WTC11 (cell line): ENCODE data around the gene ARMC10. TPM values are rescaled to one million over a fixed set of nuclear protein-coding genes. Genes with fewer than 3 reads are reported as not detected.

Experiments used
- ATAC-seq: fragments of 200-7000 bp; cut with Tn5 transposase; 2 replicates; pipeline ENCODE4 v1.10.0; 2021; ENCODE audit warnings: mild to moderate bottlenecking, moderate library complexity
- CTCF ChIA-PET: fragments of 300-600 bp; sonication (Branson Sonifier 250); formaldehyde crosslinking; loops from one replicate; lab custom pipeline; 2021; ENCODE audit warnings: antibody characterized with exemption; lab: Charles Lee
- POLR2A ChIA-PET: fragments of 350-600 bp; sonication (Branson Sonifier 250); formaldehyde crosslinking; loops from one replicate; lab custom pipeline; 2021; ENCODE audit warnings: antibody characterized with exemption; lab: Charles Lee
- DNase-seq: peaks from one replicate; pipeline ENCODE4 v3.0.0; 2021; ENCODE audit warnings: low spot score
- H3K27ac Mint-ChIP-seq: 2 replicates; pipeline ENCODE4 v1.8.0; 2021; ENCODE audit warnings: mixed read lengths
- H3K27me3 Mint-ChIP-seq: 2 replicates; pipeline ENCODE4 v1.8.0; 2021; ENCODE audit warnings: low read depth, mild to moderate bottlenecking, moderate library complexity, mixed read lengths
- H3K36me3 Mint-ChIP-seq: 2 replicates; pipeline ENCODE4 v1.8.0; 2021; ENCODE audit warnings: mixed read lengths
- H3K4me1 Mint-ChIP-seq: 2 replicates; pipeline ENCODE4 v1.8.0; 2022; ENCODE audit warnings: mixed read lengths
- H3K4me3 Mint-ChIP-seq: 2 replicates; pipeline ENCODE4 v1.8.0; 2021; ENCODE audit warnings: mild to moderate bottlenecking, moderate library complexity, mixed read lengths
- H3K9me3 Mint-ChIP-seq: 2 replicates; pipeline ENCODE4 v1.8.0; 2021; ENCODE audit warnings: mixed read lengths
- AFF4 ChIP-seq: sonication (generic); formaldehyde crosslinking; IDR thresholded peaks from 2 replicates; pipeline ENCODE4 v1.8.1; 2023; ENCODE audit warnings: mild to moderate bottlenecking, missing genetic modification reagents, borderline replicate concordance
- ATF1 ChIP-seq: sonication (generic); formaldehyde crosslinking; IDR thresholded peaks from 2 replicates; pipeline ENCODE4 v1.8.1; 2023; ENCODE audit warnings: mild to moderate bottlenecking, moderate library complexity, missing genetic modification reagents
- ATF2 ChIP-seq: sonication (generic); formaldehyde crosslinking; IDR thresholded peaks from 2 replicates; pipeline ENCODE4 v1.8.1; 2022; ENCODE audit warnings: low read depth, missing genetic modification reagents, borderline replicate concordance
- FOXJ3 ChIP-seq: sonication (generic); formaldehyde crosslinking; IDR thresholded peaks from 2 replicates; pipeline ENCODE4 v1.9.0; 2021; ENCODE audit warnings: missing genetic modification reagents, mild to moderate bottlenecking, borderline replicate concordance
- HMGXB4 ChIP-seq: sonication (generic); formaldehyde crosslinking; IDR thresholded peaks from 2 replicates; pipeline ENCODE4 v1.8.1; 2023; ENCODE audit warnings: mild to moderate bottlenecking, moderate library complexity, missing genetic modification reagents
- NFE2L1 ChIP-seq: sonication (generic); formaldehyde crosslinking; IDR thresholded peaks from 2 replicates; pipeline ENCODE4 v1.8.1; 2023; ENCODE audit warnings: missing genetic modification reagents
- NFYB ChIP-seq: sonication (generic); formaldehyde crosslinking; conservative IDR thresholded peaks from 2 replicates; pipeline ENCODE4 v1.8.0; 2022; ENCODE audit warnings: low read depth, missing genetic modification reagents
- NR3C1 ChIP-seq: sonication (generic); formaldehyde crosslinking; conservative IDR thresholded peaks from 2 replicates; pipeline ENCODE4 v1.8.1; 2023; ENCODE audit warnings: low read depth, mild to moderate bottlenecking, missing genetic modification reagents
- PREB ChIP-seq: sonication (generic); formaldehyde crosslinking; IDR thresholded peaks from 2 replicates; pipeline ENCODE4 v1.8.1; 2022; ENCODE audit warnings: mild to moderate bottlenecking, missing genetic modification reagents, moderate library complexity, borderline replicate concordance
- RELA ChIP-seq: sonication (generic); formaldehyde crosslinking; IDR thresholded peaks from 2 replicates; pipeline ENCODE4 v1.8.1; 2022; ENCODE audit warnings: missing genetic modification reagents, mild to moderate bottlenecking, borderline replicate concordance
- SMAD3 ChIP-seq: sonication (generic); formaldehyde crosslinking; IDR thresholded peaks from 2 replicates; pipeline ENCODE4 v1.8.0; 2022; ENCODE audit warnings: missing genetic modification reagents, mild to moderate bottlenecking, borderline replicate concordance
- TEAD4 ChIP-seq: sonication (generic); formaldehyde crosslinking; IDR thresholded peaks from 2 replicates; pipeline ENCODE4 v1.8.0; 2022; ENCODE audit warnings: mild to moderate bottlenecking, missing genetic modification reagents
- ZBTB21 ChIP-seq: sonication (generic); formaldehyde crosslinking; IDR thresholded peaks from 2 replicates; pipeline ENCODE4 v1.8.1; 2023; ENCODE audit warnings: mild to moderate bottlenecking, missing genetic modification reagents, borderline replicate concordance
- ZBTB43 ChIP-seq: sonication (generic); formaldehyde crosslinking; IDR thresholded peaks from 2 replicates; pipeline ENCODE4 v1.8.1; 2023; ENCODE audit warnings: mild to moderate bottlenecking, missing genetic modification reagents
- ZNF263 ChIP-seq: sonication (generic); formaldehyde crosslinking; IDR thresholded peaks from 2 replicates; pipeline ENCODE4 v1.8.1; 2022; ENCODE audit warnings: low read depth, mild to moderate bottlenecking, moderate library complexity, missing genetic modification reagents
- ZNF281 ChIP-seq: sonication (generic); formaldehyde crosslinking; IDR thresholded peaks from 2 replicates; pipeline ENCODE4 v1.8.0; 2023; ENCODE audit warnings: mild to moderate bottlenecking, missing genetic modification reagents
- total RNA-seq: library from RNA; stranded (reverse); gene quantifications from 3 replicates; pipeline ENCODE4 v1.2.3, GENCODE V29; 2021

The ARMC10 gene
- total RNA-seq, 1 experiment from 2014 or later: 35.4 TPM

GRCh38 chr7:103129702-103130549, 55.0 kb downstream of the ARMC10 start (continued):
- TF ChIP-seq ATF2 (CRISPR knock-in tag) (no peak), SMAD3 (no peak), ATF1 (CRISPR knock-in tag) (no peak), AFF4 (CRISPR knock-in tag) (no peak), HMGXB4 (CRISPR knock-in tag) (no peak), NR3C1 (CRISPR knock-in tag) (no peak), ZNF281 (CRISPR knock-in tag) (no peak)

GRCh38 chr7:103130901-103131624, 56.1 kb downstream of the ARMC10 start:
- TF ChIP-seq FOXJ3 (CRISPR knock-in tag): no peak
- no peak for TF ChIP-seq ZBTB21 (CRISPR knock-in tag)
- TF ChIP-seq ZNF263: no peak
- TF ChIP-seq NFE2L1 (CRISPR knock-in tag): no peak
- TF ChIP-seq HMGXB4 (CRISPR knock-in tag): no peak
- TF ChIP-seq ZBTB43 (CRISPR knock-in tag): no peak
- TF ChIP-seq PREB: no peak
- no peak for TF ChIP-seq RELA (CRISPR knock-in tag)
- TF ChIP-seq TEAD4 (CRISPR knock-in tag): no peak
- no peak for TF ChIP-seq NFYB
- CTCF ChIA-PET: no interaction called here
- POLR2A ChIA-PET: no interaction called here
- DNase-seq (no peak), ATAC-seq (no peak)
- H3K36me3 Mint-ChIP-seq: peaks cover 6% of the 10 kb centered on the region
- H3K27ac Mint-ChIP-seq: no peak overlapping the region
- no peaks in the 10 kb centered on the region; the same call in 1 of the 2 replicates for H3K27me3 Mint-ChIP-seq
- no peaks in the 10 kb centered on the region for H3K9me3 Mint-ChIP-seq
- no peak overlapping the region for H3K4me3 Mint-ChIP-seq
- peaks cover 13% of the 10 kb centered on the region for H3K4me1 Mint-ChIP-seq
